Stimulated activated CD8-positive, alpha-beta memory T cell treated with anti-CD3 and anti-CD28 coated beads, Interleukin-4, amount 100 ng/mL, for 4 hours (primary cell): ENCODE measurements around the gene ANGPTL2.
"Not testable (repeated sequence)": the region's sequence is repeated elsewhere in the genome, so short reads cannot be mapped to it uniquely, and the experiment has no call there.

ENCODE experiments used
- DNase-seq, 2 donors: peaks; one replicate each; pipeline ENCODE4 v3.0.0-alpha.2; 2020; ENCODE audit warnings: low read depth in 2 of 2, low spot score in 1 of 2

ANGPTL2 gene, protein sequence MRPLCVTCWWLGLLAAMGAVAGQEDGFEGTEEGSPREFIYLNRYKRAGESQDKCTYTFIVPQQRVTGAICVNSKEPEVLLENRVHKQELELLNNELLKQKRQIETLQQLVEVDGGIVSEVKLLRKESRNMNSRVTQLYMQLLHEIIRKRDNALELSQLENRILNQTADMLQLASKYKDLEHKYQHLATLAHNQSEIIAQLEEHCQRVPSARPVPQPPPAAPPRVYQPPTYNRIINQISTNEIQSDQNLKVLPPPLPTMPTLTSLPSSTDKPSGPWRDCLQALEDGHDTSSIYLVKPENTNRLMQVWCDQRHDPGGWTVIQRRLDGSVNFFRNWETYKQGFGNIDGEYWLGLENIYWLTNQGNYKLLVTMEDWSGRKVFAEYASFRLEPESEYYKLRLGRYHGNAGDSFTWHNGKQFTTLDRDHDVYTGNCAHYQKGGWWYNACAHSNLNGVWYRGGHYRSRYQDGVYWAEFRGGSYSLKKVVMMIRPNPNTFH

DNA sequence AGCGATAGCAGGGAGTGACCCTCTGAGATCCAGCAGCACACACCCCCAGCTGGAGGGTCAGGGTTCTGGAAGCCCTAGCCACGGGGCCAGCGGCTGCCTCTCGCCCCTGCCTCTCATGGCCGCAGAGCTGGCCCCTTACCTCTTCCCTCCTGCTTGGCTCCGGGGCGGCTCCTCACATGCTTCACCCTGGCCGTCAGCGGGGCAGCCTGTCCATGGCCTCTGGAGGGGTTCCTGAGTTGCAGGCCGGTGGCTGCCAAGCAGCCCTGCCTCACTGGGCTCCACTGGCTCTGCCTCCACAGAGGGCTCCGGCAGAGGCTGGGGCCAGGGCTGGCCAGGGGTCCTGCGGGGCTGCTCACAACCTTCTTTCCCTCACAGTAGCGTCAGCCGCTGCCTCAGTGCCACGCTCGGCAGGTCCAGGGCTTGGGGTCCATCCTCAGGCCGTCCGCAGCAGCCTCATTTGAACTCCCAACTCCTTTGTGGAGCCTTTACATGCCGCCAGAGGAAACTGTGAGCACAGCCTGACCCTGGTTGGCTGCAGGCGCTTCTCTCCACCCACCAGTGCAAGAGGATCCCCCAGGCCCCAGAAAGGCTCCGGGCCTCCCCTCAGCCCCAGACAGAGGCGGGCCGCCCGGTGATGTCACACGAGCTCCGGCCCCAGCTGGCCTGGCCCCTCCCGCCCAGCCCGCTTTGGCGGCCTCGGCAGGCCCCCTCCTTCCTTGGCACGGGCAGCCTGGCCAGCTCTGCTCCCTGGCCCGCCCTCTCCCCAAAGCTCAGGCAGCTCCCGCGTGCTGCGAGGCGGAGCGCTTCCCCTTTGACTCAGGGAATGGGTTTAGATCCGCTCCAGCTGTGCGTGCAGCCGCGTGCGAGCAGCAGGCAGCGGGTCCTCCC is at the start of gene ANGPTL2:
ANGPTL2 (minus strand) TSS at position 460 of the 888 bp plus-strand sequence. CDS start 13,904 bp downstream, outside the sequence.
- DNase-seq: no peak

GRCh38 chr9:127171348-127171747 is 48.9 kb upstream of the ANGPTL2 start:
- DNase-seq: not testable (repeated sequence)

DNA sequence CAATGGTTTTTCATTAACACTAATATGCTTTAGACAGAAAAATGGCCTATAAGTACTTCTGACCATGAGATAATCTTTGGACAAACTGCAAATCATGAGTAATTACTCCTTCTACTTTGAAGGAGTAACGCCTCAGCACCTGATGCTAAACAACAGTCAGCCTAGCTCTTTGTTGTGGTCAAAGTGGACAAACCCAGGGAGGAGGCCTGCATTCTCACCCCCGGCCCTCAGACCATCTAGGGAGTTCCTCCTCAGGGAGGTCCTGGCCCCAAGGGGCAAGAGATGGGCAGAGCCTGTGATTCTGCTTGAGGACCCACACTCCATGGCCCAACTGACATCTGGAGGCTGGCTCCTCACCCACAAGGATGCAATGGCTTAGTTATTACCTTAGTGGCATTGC is 48.2 kb upstream of the ANGPTL2 start:
- no peak for DNase-seq

- no peak for DNase-seq
Observed at GRCh38 chr9:127170103-127170502, 47.7 kb upstream of the ANGPTL2 start.

GRCh38 chr9:127169575-127169883 is 47.1 kb upstream of the ANGPTL2 start:
- DNase-seq: no peak

DNA sequence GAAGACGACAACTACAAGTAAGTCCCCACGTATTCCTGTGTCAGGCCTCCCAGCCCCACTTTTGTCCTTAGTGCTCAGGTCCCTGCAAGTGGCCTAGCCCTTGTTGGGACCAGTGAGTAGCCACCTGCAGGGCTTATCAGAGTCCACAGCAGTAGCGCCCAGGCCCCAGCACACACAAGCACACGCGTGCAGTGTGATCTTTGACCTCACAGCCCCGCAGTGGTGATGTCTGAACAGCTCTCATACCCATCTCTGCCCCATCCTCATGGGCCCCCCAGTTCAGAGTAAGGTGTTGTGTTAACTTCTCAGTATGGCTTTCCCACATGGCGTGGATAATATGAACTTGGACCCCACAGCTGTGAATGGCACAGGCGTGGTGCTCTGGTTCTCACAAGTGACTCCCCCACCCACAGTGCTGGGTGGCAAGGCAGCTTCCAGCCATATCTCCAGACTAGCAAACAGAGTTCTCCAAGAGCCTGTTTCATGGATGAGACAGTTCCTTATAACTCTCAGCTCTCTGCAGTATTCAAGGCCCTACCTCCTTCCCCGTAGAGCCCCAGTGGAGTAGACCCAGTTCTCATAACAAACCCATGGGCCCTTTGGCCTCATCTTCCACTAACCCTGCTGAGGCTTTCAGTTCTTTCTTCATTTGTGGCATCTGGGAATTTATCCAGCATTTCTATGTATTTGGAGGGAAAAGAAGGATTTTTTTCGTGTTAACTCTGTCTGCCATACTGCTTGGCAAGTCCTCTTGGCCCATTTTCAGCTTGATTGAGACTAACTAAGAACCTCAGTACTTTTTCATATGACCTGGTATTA is 46.5 kb upstream of the ANGPTL2 start:
- no peak for DNase-seq

DNA sequence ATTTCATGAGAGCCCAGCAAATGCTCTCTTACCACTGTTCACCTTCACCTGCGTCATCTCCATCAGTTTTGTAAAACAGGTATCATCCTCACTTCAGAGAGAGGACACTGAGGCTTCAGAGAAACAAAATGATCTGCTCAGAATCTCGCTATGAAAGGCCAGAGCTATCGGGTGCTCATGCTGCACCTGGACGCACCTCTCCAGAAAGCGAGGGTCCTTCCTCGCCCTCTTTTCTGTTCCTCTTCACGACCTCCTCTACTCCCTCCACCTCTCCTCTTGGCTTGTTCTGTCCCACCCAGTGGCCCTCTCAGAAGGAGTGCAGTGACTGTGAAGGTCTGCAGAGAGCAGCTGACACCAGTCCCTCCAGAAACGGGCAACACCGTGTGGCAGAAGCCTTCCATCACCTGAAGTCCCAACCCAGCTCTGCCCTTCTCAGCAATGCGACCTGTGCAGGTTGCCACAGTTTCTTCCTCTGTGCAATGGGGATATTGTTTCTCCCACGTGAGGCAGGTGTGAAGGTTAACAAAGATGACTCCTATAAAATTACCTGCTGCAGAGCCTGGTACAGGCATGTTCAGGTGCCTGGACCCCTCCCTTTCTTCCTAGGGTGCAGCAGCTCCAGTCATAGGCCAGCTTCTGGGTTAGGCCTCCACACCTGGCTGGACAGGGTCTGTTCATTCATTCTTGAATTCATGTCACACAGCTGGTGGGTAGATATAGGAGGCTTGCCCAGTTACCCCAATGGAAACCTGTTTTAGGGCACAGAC is 45.3 kb upstream of the ANGPTL2 start:
- no peak for DNase-seq

DNA sequence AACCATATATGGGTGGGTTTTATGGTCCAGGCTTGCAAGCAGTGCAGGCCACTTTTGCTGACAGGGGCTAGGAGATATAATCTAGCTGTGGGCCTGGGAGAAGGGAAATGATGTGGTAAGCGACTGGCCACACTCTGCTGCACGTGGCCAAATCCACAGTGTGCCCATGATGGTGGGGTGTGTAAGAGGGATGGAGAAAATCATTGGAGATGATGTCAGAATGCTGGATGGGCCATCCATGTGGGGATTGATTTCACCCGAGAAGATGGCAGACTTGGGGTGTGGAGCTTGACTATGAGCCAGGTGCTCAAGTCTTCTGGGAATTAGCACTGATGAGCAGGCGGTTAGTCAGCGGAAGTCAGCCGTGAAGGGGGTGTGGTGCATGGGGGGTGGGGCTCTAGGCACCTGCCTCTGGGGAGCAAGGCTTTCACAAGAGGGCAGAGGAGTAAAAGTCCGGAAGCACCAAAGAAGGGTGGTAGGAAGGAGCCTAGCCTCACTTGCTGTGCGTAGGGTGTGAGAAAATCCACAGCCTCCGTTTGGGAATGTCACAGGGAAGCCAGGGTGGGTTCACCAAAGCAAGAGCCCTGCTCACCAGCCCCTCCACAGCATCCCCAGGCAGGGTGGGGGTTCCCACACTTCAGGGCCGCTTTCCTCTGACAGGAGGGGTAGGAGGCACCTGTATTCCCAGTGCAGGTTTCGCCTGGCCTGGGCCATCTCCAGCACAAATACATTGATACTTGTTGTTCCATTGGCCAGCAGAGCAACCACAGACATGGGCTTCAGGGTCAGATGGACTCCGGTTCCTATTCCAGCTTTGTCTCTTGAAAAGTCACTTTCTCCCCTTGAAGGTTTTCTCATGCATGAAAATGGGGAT is 44.5 kb upstream of the ANGPTL2 start:
- DNase-seq: no peak

- no peak for DNase-seq
Observed at GRCh38 chr9:127166111-127166510, 43.7 kb upstream of the ANGPTL2 start.

DNA sequence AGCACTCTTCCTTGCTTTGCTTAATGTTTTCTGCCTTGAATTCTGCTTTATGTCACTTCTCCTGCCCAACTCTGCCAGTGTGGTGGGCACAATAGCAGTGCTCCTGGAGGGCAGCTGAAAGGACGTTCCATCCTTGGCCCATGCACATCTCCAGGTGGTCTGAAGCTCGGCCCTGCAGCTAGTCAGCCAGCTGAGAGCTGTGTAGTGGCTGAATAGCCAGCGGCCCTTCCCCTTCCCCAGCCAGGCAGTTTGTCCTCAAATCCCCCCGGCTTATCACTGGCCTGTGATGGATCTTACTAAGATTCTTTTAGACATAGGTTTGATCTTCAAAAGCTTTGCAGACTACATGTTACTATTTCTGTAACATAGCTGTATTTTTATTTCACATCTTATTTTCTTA is 42.7 kb upstream of the ANGPTL2 start:
- DNase-seq: no peak

GRCh38 chr9:127163409-127163808 is 41.0 kb upstream of the ANGPTL2 start:
- no peak for DNase-seq

GRCh38 chr9:127162864-127163365 is 40.5 kb upstream of the ANGPTL2 start:
- DNase-seq: no peak

DNA sequence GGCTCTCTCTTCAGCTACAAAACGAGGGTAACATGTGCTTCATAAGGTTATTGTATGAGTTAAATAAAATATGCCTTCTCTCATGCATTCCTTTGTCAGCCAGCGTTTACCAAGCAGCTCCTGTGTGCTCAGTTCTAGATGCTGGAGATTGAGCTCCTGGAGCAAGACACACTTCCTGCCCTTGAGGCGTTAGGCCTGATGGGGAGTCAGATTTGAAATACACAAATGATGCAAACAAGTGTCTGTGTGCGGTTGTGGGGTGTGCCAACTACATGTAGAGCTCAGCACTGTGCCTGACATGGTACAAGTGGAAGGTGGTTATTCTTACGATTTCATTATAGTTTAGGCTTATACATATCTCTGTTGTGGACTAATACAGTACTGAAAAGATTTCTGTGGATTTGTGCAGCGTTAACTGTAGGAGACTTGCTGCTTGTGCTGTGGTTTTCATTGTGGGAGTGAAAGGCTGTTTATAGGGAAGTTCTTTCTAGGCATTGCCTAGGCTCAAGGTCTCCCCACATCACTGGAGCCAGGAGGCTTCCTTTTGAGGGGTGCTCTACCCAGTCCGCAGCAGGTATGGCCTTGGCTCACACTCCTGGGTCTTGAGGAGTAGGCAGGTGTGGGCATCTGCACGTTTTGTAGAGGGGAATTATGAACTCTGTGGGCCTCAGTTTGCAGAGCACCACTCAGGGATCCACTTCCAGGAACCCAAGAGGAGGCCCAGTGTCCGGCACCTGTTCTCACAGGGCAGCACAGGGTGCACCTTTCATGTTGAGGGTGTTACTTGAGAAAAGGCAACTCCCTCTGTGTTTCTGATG is 39.8 kb upstream of the ANGPTL2 start:
- DNase-seq: no peak

DNA sequence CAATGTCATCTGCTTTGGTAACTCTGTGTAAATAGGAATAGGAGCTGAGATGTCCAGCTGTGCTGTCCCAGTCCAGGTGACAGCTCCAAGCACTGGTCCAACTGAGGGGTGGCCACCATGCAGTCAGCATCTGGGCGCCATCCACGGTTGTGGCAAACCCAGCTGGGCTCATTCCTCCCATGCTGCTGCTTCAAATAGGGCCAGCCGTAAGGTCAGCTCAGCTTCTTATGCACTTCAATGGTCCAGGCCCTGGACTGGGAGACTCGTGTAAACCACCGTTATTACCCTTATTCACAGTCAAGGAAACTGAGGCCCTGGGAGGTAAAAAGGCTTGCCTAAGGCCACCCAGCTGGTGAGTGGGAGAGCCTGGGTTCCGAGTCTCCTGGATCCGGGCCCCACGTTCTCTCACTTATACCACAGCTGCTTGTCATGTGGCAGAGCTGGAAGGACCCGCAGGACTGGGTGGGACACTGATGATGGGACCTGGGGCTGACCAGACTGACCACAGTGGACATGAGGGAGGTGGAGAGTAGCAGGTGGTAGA is 38.7 kb upstream of the ANGPTL2 start:
- DNase-seq: no peak

- DNase-seq: no peak
Observed at GRCh38 chr9:127159949-127160610, 37.6 kb upstream of the ANGPTL2 start.

GRCh38 chr9:127159325-127159801 is 36.9 kb upstream of the ANGPTL2 start:
- DNase-seq: no peak

- DNase-seq: no peak
Observed at GRCh38 chr9:127158786-127159324, 36.4 kb upstream of the ANGPTL2 start.
